GM21576 (cell line): ENCODE data around the gene ARMC5.
"Not testable (repeated sequence)": the region's sequence is repeated elsewhere in the genome, so short reads cannot be mapped to it uniquely, and the experiment has no call there.

ENCODE experiments used
- ATAC-seq: cut with Tn5 transposase; IDR thresholded peaks from one replicate; pipeline ENCODE4 v1.9.1; 2021; ENCODE audit warnings: mild to moderate bottlenecking, moderate library complexity; ENCODE audit not compliant: unreplicated experiment

The ARMC5 gene

GRCh38 chr16:31458844-31459686 lies at the start of gene ARMC5:
TSS of gene ARMC5 (plus strand) at chr16:31459501. CDS start at chr16:31459525, 24 bp downstream.
- peak; percentile 70 for ATAC-seq

GRCh38 chr16:31410082-31410481 lies 49.2 kb upstream of the ARMC5 start:
- ATAC-seq, result no peak

GRCh38 chr16:31411024-31411844 lies 48.1 kb upstream of the ARMC5 start:
- no peak for ATAC-seq

- no peak for ATAC-seq
Observed at GRCh38 chr16:31412750-31413149, 46.6 kb upstream of the ARMC5 start.

- ATAC-seq, result no peak
Observed at GRCh38 chr16:31413381-31413780, 45.9 kb upstream of the ARMC5 start.

- ATAC-seq, result no peak
Observed at GRCh38 chr16:31413943-31414342, 45.4 kb upstream of the ARMC5 start.

- no peak for ATAC-seq
Observed at GRCh38 chr16:31414706-31415105, 44.6 kb upstream of the ARMC5 start.

- ATAC-seq, result no peak
Observed at GRCh38 chr16:31416371-31416770, 42.9 kb upstream of the ARMC5 start.

- not testable (repeated sequence) for ATAC-seq
Observed at GRCh38 chr16:31417036-31417435, 42.3 kb upstream of the ARMC5 start.

GRCh38 chr16:31417916-31418315 lies 41.4 kb upstream of the ARMC5 start:
- no peak for ATAC-seq

GRCh38 chr16:31420037-31420436 lies 39.3 kb upstream of the ARMC5 start:
- no peak for ATAC-seq

GRCh38 chr16:31421587-31421986 lies 37.7 kb upstream of the ARMC5 start:
- ATAC-seq, result no peak

GRCh38 chr16:31423241-31423640 lies 36.1 kb upstream of the ARMC5 start:
- ATAC-seq, result no peak

- no peak for ATAC-seq
Observed at GRCh38 chr16:31423801-31424200, 35.5 kb upstream of the ARMC5 start.

GRCh38 chr16:31427441-31428278 lies 31.6 kb upstream of the ARMC5 start:
- no peak for ATAC-seq

- ATAC-seq, result no peak
Observed at GRCh38 chr16:31428279-31428597, 31.1 kb upstream of the ARMC5 start, which contains the start of gene COX6A2. TSS of gene COX6A2 (minus strand) at chr16:31428360. CDS start at chr16:31428325, 35 bp downstream.

GRCh38 chr16:31428638-31429247 lies 30.6 kb upstream of the ARMC5 start:
- ATAC-seq, result no peak

GRCh38 chr16:31429314-31429713 lies 30.0 kb upstream of the ARMC5 start:
- no peak for ATAC-seq

GRCh38 chr16:31429796-31430195 lies 29.5 kb upstream of the ARMC5 start:
- ATAC-seq, result no peak

- ATAC-seq, result no peak
Observed at GRCh38 chr16:31430380-31431052, 28.8 kb upstream of the ARMC5 start.
